COLO829 (cell line): ENCODE data around the gene ALDH1A1.

ENCODE experiments used
- DNase-seq: peaks from one replicate; pipeline ENCODE4 v3.0.0; 2012; ENCODE audit warnings: low spot score

Gene ALDH1A1

DNA sequence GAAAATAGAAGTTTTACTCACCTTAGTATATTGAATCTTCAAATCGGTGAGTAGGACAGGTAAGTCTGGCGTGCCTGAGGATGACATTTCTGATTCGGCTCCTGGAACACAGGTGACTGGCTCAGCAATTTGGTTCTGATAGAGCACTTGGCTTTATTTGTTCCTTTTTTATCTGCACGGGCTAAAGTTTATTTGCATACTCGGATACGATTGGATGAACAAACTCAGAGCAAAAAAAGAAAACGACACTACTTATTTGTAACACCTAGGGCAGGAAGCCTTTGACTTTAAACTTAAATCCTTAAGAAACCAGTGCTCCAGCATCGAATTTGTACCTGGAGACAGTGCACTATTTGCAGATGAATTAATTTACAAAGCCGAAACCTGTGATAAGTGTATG, at the start of gene ALDH1A1:
ALDH1A1 (minus strand) TSS at position 140 of the 400 bp plus-strand sequence; CDS start at position 87, 53 bp downstream.
- DNase-seq, result no peak

DNA sequence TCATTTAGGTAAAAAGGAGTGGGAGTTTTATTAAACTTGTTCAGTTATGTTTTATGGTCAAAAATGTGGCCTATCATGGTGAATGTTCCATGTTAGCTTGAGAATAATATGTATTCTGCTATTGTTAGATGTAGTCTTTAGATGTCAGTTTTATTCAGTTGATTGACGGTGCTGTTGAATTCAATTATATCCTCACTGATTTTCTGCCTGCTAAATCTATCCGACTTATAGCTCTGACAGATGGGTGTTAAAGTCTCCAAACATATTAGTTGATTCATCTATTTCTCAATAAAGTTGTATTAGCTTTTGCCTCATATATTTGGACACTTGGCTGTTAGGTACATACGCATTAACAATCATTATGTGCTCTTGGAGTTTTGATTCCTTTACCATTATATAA, 49.0 kb upstream of the ALDH1A1 start:
- no peak for DNase-seq

DNA sequence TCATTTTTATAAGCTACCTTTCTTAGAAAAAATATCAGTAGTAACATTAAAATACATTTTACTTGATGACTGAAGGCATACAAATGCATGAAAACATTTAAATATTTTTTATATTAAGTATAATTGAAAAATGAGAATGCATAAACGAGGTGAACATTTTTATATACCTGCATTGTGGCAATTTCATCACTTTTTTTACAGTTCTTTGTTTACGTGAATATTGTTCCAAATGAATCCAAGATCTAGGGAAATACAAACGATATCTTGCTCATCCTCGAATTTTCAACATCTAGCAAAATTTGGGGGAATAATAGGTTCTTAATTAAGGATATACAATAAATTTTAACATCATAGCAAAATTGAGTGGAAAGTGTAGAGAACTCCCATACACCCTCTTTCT, 45.5 kb upstream of the ALDH1A1 start:
- no peak for DNase-seq

DNA sequence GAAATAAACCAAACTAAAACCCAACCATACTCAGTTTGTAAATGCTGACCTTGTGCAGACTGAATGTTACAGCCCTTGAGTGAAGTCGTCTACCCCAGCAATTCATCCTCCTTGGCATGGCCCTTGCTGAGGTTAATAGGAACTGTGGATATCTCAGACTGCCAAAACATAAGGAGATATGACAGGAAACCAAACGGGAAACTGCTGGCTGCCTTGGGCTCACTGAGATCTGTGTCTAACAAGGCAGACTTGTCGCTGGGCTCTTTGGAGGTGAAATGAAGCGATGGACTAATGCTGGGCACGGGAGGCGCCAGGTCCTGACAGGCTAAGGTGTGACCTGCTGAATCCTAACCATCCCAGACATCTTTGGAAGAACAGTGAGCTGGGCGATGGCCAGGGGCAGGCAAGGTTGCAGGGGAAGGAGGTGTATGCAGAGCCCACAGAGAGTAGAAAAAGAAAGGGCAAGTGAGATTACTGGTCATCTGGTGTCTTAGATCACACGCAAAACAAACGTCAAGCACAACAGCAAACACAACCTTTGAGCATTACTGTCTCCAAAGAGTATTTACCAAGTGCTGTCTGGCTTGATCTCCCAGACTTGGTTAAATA, 44.6 kb upstream of the ALDH1A1 start:
- DNase-seq, result no peak

DNA sequence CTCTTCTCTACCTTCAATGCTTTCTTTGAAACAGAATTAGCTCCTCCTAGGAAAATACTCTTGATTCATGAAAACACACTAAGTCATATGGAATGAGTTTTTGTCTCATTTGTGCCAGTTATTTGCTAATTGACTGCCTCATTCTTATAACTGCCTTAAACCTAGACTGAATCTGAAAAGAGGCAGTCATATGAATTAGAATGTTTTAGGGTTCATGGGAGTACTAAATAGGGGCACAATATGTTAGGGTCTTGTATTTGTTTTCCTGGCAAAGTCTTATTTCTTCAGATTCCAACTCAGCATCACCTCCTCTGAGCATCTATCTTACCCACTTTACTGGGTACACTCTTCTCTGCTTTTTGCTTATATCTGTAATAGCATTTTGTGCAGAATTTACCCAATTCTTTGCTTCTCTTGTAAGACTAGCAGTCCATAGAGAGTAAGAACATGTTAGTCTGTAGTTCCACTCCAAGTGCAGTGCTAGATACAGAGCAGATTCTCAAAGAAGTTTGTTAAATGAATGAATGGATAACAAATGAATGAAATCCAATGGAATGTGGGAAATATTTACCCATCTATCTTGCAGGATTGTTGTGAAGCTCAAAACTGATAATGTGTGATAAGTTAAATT, 43.9 kb upstream of the ALDH1A1 start:
- DNase-seq, result no peak

DNA sequence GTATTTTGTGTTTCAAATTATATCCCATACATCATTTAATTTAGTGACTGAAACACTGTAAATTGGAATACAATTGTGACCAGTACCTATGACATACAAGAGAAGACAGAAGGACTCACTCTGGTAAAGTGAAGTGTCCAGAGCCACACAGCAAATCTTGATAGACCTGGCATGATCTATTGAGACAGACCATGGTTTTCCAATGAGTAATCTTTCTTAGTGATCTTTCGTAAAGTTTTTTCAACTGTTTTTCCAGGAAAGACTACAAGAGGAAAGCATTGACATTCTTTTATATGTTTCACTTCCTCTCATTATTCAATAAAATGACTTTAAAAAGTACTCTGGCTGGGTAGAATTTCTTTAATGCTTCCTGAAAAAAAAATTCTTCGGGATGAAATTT, 43.3 kb upstream of the ALDH1A1 start:
- peak; percentile 10 for DNase-seq

DNA sequence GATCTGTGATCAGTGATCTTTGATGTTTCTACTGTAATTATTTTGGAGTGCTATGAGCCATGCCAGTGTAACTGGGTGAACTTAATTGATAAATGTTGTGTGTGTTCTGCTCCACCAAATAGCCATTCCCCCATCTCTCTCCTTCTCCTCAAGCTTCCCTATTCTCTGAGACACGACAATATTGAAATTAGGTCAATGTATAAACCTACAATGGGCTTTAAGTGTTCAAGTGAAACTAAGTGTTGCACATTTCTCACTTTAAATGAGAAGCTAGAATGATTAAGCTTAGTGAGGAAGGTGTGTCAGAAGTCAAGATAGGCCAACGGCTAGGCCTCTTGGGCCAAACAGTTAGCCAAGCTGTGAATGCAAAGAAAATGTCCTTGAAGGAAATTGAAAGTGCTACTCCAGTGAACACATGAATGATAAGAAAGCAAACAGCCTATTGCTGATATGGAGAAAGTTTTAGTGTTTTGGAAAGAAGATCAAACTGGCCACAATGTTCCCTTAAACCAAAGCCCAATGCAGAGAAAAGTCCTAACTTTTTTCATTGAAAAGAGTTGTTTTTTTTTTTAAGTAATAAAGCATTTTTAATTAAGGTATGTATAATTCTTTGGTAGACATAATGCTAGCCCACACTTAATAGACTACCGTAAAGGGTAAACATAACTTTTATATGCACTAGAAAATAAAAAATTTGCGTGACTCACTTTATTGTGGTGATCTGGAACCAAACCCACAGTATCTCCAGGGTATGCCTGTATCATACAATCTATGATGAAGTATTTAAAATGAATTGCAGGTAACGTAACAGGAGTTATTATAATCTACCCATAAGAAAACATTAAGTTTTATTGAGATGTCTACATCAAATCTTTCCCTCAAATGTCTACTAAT, 42.5 kb upstream of the ALDH1A1 start:
- no peak for DNase-seq

DNA sequence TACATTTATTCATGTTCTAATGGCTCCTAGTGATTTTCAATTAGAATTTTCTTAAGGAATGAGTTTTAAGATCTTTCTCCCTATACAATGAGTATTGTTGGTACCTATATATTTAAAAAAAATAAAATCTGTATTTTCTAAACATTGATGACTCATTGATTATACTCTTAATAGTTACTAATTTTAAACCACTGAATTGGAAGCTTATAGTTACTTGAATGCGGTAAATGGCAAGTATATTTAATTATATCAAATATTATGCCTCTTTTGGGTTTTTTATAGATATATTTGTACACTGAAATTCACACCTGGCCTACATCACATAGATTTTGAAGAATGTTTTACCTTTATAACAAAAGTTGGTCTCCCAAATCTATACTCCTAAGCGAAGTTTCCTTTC, 38.9 kb upstream of the ALDH1A1 start:
- DNase-seq, result no peak

DNA sequence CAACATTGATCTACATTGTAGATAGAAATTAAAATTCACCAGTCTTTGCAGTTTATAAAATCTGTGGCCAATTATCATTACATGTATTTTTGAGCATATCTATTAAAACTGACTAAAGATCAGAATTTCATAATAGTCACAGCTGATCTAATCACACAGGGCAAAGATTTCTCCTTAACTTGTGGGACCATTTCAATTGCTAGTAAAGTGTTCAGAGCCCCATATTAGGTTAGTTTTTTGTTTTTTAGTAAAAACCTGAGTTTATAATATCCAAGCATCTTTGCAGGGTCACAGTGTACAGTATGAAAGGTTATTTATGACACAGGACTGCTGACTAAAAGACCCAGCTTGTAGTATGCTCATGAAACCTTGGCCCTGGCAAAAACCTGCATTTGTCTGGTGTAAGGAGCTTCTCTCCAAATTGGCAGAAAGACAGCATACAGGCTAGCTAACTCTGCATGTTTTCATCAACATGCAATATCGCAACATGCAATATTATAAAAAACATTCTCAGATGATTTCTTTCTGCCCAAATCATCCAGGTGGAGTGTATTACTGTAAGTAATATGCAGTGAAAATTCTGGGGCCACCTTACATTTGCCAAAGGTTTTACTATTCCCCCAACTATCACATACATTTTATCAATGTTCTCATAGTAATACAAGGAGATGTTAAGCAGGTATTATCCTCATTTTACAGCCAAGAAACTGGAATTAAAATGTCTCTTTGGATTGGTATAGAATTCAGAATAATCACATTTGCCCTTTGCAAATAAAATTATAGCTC, 37.7 kb upstream of the ALDH1A1 start:
- DNase-seq, result no peak

DNA sequence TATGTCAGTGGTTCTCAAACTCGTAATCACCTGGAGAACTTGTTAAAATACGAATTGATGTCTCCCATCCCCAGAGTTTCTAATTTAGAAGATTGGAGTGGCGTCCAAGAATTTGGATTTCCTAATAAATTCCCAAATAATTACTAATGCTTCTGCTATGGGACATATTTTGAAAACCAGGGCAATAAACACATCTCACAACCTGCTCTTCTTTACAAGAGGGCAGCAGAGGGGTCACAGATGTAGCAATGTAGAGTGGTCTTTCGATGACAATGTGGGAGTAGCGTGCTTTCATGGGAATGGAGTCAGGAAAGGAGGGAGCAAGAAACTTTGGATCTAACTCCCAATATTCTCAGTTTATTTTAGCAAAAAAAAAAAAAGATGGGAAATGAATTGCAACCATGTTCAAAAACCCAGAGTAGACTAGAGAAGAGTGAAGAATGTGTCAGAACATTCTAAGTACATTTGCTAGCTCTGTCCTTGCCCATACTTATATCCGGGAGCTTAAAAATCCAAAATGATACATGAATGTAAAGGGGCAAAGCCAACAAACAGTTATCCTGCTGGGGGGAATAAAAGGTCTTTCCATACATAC, 33.8 kb upstream of the ALDH1A1 start:
- DNase-seq, result no peak

DNA sequence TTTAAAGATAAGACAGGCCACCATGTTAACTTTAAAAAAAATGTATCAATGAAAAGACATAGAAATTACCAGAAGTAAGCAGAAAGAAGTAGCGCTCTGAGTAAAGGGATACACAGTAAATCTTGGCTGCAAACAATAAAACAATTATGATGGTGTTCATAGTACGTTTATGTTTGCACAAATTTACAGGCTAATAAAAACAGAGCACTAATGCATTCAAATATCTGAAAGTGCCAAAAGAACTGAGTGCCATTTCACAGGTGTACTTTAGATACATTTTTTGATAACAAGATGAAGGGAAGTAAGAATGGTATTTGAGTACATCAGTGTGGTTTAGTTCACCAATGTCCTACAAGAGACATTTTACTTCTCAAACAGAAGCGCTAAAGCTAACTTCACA, 32.9 kb upstream of the ALDH1A1 start:
- DNase-seq, result no peak

DNA sequence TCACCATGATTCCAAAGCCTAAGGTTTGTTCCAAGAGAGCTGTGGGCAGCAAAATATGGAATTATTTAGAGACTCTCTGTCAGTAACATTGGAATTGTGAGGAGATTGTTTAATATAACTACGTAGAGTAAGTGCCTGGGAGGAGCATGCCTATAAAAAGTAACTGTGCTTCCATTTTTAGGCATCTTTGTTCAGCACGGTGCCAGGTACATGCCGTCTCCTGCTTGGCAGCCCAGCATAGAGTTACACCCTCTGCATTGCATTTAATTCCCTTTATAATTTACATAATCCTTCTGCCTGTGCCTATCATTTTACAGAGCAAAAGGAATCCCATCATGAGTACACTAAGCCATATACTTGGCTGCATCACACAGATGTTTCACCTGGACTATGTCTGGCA, 32.1 kb upstream of the ALDH1A1 start:
- no peak for DNase-seq

DNA sequence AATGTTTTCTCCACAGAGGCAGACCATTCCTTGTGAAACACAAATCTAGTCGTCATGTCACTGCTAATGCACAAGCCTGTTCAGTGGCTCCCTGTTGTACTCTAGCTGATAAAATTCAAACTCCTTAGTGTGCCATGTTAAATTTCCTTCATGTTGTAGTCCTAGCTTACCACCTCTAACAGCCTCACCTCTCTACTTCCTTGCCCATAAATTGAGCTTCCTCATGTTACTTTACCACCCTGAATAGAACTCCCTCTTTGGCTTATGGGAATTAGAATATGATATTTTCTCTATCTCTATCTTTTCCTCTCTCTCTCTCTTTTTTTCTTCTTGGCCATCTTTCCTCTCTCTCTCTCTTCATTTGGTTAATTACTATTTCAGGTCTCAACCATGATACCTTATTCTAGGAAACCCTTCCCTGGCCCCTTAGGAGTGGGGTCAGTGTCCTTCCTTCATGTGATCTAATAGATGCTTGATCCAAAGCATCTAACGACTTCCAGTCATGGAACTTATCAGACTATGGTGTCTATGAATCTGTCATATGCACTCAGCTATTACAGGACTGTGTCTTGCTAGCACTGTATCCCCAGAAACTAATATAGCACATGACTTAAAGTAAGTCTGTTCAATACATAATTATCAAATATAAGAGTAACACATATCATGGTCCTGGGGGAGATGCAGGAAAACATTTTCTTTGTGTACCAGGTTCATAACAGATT, 31.5 kb upstream of the ALDH1A1 start:
- no peak for DNase-seq

DNA sequence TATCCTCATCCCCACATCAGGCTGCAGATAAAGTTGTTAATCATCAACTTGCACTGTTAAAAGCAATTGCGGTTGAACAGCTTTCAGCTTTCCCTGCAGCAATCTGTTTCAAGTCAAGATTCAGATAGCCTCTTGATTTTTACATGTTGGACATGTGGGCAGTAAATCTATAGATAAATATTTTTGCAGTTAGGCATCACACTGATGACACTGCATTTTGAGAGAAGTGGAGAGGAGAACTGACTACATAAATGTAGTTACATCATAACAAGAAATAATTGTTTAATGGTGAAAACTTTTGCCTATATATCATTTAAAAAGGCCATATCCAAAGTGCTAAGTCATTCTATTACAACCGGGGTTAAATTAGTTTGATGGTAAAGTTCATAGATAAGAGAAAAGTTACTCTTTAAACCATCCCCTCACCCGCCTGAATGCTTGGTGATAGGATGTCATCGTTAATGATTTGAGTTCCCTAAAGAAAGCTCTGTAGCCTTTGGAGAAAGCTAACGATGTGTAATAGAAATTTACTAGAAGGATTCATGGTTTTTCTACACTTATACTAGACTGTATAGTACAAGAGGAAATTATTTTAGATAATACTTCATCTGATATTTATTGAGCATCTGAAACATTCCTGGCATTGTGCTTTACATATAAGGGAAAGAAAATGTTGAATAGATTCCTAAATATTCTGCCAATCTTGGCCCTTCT, 30.8 kb upstream of the ALDH1A1 start:
- no peak for DNase-seq

DNA sequence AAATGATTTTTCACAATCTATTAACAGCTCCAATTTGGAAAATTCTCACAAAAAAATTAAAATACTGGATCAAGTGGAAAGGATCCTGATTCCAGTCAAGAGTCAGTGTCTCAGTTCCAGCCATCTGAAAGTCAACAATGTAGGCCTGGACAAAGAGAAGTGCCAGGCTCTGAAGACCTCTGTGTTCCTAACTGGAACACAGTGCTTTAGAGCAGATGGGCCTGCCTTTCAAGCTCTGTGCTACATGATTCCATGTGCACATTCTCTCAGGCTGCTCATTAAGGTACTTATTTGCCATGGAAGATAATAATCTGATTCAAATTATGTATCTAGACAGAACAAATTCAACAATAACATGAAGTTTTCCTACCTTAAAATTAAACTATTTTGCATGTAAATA, 30.2 kb upstream of the ALDH1A1 start:
- no peak for DNase-seq

DNA sequence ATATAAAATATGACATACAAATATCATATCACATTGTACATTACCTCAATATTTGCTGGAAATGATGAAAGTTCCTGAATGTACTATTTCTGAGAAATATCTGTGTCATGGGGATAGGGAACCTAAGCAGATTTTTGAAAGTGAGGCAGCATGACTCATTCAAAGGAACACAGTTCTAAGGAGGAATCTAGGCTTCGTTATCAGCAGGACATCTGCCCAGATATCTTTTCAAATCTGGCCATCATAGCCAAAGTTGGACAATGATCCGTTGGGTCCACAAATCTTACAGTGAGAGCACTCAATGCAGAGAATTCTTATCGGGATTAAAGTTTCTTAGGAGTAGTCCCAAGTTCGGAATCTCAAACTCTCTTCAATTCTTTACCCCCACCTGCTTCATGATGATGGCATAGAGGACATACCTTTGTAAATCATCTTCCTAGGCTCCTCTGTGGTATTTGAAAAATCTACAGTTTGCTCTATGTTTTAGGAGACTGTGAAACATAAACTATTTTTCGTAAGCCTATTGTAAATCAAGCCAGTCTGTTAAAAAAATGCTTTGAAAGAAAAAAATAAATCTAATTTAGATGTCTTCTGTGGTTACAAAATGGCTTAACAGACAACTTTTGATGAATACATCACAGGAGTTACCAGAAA, 29.4 kb upstream of the ALDH1A1 start:
- no peak for DNase-seq

DNA sequence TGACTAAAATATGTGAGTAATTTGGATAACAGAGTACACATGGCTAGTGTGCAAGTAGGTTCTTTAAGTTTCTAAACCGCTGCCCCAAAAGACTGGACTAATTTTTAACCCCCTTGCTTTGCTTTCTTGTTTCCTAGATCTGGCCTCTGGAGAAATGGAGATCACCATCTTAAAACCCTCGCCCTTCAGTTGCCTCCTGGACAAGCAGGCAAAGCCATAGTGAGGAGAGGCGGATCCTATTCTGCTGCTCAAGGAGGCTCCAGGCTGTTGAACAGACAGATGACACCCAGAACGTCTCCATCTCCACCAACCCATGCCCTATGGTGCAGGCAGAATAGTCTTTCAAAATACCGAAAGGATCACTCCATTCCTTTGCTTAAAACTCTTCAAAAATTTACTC, 28.6 kb upstream of the ALDH1A1 start:
- DNase-seq, result no peak

DNA sequence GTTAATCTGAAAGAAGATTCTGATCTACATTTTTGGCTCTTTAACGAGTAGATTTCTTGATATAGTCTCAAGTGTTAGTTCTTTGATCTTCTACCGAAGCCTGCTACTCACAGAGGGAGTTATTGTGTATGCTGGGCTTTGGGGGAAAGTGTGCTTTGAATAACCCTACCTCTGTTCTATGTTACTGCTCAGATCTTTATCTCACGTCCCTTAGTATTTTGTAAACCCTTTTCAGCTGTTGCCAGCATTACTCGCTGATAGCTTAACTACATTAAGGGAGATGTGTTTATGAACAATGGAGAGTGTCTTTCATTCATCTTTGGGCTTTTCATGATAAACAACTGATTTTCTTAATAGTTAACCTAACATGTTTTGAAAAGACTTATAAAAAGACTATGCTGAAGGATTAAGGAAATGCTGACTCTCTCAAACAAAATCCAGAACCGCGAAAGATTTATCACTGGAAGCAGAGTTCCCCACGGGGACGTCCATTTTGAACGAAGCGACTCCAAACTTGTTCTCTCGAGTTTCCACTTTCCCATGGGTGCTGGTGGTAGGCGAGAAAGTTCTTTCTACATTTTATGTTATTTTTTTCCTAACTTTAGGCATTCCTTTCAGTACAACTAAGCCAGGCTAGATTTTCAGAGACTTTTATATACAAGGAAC, 27.9 kb upstream of the ALDH1A1 start:
- DNase-seq, result peak; percentile 70

DNA sequence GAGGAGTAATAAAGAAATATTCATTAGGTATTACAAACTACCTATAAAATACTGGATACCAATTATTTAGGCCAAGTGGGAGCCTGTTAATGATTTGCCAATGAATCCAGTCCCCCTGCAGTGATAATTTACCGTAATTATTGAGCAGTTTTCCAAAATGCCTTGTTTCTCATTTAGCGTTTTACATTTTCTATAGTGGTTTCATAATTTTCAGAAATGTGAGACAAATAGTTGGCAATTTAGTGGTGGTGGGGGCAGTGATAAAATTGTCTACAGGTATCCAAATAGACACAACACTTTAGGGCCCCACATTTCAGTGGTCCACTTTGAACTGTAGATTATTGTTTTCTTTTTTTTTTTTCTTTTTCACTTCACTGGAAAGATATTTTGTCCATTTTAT, 27.3 kb upstream of the ALDH1A1 start:
- DNase-seq, result no peak
